ENCODE data around the gene HIPK1. TPM values are rescaled to one million over a fixed set of nuclear protein-coding genes. Genes with fewer than 3 reads are reported as not detected.

The HIPK1 gene
- total RNA-seq, 4 donors from 2014 or later: 64.8 to 92.3 (median 76.9) TPM

GRCh38 chr1:113942527-113942926, 13.4 kb downstream of the HIPK1 start:
- H3K9me3 ChIP-seq: no peaks in the 10 kb centered on the region
- H3K27me3 ChIP-seq: no peaks in the 10 kb centered on the region
- TF ChIP-seq EP300 (IDR thresholded peaks at IDR 0.05) (no peak), CTCF (IDR thresholded peaks at IDR 0.05) (no peak), POLR2A (IDR thresholded peaks at IDR 0.05) (no peak), POLR2AphosphoS5 (IDR thresholded peaks at IDR 0.05) (no peak)
- H3K4me1 ChIP-seq: peaks cover 0 to 74% (median 25%) of the 10 kb centered on the region in 3 donors
- no peak for ATAC-seq
- H3K4me3 ChIP-seq: no peak overlapping the region
- H3K36me3 ChIP-seq: peaks cover 0 to 24% of the 10 kb centered on the region in 2 donors
- H3K27ac ChIP-seq: no peak overlapping the region

- no peak overlapping the region for H3K27ac ChIP-seq
- no peaks in the 10 kb centered on the region for H3K27me3 ChIP-seq
- H3K4me1 ChIP-seq: peaks cover 0 to 74% (median 27%) of the 10 kb centered on the region in 3 donors
- H3K4me3 ChIP-seq: no peak overlapping the region
- H3K36me3 ChIP-seq: peaks cover 0 to 24% of the 10 kb centered on the region in 2 donors
- peak; percentile 75 for ATAC-seq
- no peaks in the 10 kb centered on the region for H3K9me3 ChIP-seq
- TF ChIP-seq EP300 (IDR thresholded peaks at IDR 0.05) (no peak), POLR2AphosphoS5 (IDR thresholded peaks at IDR 0.05) (no peak), POLR2A (IDR thresholded peaks at IDR 0.05) (no peak), CTCF (IDR thresholded peaks at IDR 0.05) (no peak)
Observed at GRCh38 chr1:113943028-113943811, 14.1 kb downstream of the HIPK1 start.

- H3K9me3 ChIP-seq: no peaks in the 10 kb centered on the region
- H3K4me3 ChIP-seq: no peak overlapping the region
- no peak overlapping the region for H3K27ac ChIP-seq
- no peak for ATAC-seq
- peaks cover 0 to 22% of the 10 kb centered on the region in 2 donors for H3K36me3 ChIP-seq
- 100% methylated on average over 1 of the region's 1 CpG for WGBS, 2 donors (ENCODE audit: low coverage in 1 of 2)
- no peaks in the 10 kb centered on the region for H3K27me3 ChIP-seq
- peaks cover 0 to 74% (median 23%) of the 10 kb centered on the region in 3 donors for H3K4me1 ChIP-seq
- TF ChIP-seq EP300 (IDR thresholded peaks at IDR 0.05) (no peak), CTCF (IDR thresholded peaks at IDR 0.05) (no peak), POLR2AphosphoS5 (IDR thresholded peaks at IDR 0.05) (no peak), POLR2A (IDR thresholded peaks at IDR 0.05) (no peak)
Observed at GRCh38 chr1:113945329-113945728, 16.2 kb downstream of the HIPK1 start.

GRCh38 chr1:113946112-113946511, 17.0 kb downstream of the HIPK1 start:
- WGBS, 2 donors (ENCODE audit: low coverage in 1 of 2): 85 to 100% methylated on average over 1 of the region's 1 CpG
- H3K36me3 ChIP-seq: peaks cover 0 to 14% of the 10 kb centered on the region in 2 donors
- no peaks in the 10 kb centered on the region for H3K9me3 ChIP-seq
- no peaks in the 10 kb centered on the region for H3K27me3 ChIP-seq
- H3K4me3 ChIP-seq: no peak overlapping the region
- TF ChIP-seq POLR2AphosphoS5 (IDR thresholded peaks at IDR 0.05): no peak
- no peak for TF ChIP-seq EP300 (IDR thresholded peaks at IDR 0.05)
- no peak for ATAC-seq
- H3K4me1 ChIP-seq: peaks cover 0 to 70% (median 23%) of the 10 kb centered on the region in 3 donors
- no peak overlapping the region for H3K27ac ChIP-seq

GRCh38 chr1:113946678-113947387, 17.7 kb downstream of the HIPK1 start:
- Histone ChIP-seq H3K9me3 (no peaks in the 10 kb centered on the region), H3K36me3 (peaks cover 0 to 7% of the 10 kb centered on the region in 2 donors), H3K4me1 (peaks cover 0 to 73% (median 23%) of the 10 kb centered on the region in 3 donors), H3K4me3 (no peak overlapping the region), H3K27me3 (no peaks in the 10 kb centered on the region), H3K27ac (peak overlapping the region; percentile 5 to 63 (median 58))
- no peak for ATAC-seq
- TF ChIP-seq CTCF (IDR thresholded peaks at IDR 0.05) (no peak), EP300 (IDR thresholded peaks at IDR 0.05) (no peak), POLR2AphosphoS5 (IDR thresholded peaks at IDR 0.05) (no peak), POLR2A (IDR thresholded peaks at IDR 0.05) (no peak)
- 11 to 21% methylated on average over 3 of the region's 3 CpGs for WGBS, 2 donors (ENCODE audit: low coverage in 1 of 2)

All from gastroesophageal sphincter (tissue), 4 donors.